Left hindlimb (tissue), 1 donor: ENCODE measurements around the gene SGMS1.
"Not testable (repeated sequence)": the region's sequence is repeated elsewhere in the genome, so short reads cannot be mapped to it uniquely, and the experiment has no call there.

Experiments used
- DNase-seq: peaks from one replicate; pipeline ENCODE4 v3.0.0-alpha.2; 2018

The SGMS1 gene

DNA sequence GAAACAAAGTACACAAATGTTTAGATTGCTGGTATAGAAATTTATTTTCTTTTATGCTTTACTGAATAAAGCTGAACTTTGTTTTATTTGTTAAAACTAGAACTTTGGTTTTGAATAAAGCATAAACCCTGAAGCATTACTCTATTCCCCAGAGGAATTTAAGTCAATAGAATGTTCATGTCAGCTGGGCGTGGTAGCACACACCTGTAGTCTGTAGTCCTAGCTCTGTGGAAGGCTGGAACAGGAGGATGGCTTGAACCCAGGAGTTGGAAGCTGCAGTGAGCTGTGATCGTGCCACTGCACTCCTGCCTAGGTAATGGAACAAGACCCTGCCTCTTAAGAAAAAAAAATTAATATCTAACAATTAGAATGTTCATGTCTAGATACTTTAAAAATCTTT is 233.5 kb downstream of the SGMS1 start:
- DNase-seq = no peak

DNA sequence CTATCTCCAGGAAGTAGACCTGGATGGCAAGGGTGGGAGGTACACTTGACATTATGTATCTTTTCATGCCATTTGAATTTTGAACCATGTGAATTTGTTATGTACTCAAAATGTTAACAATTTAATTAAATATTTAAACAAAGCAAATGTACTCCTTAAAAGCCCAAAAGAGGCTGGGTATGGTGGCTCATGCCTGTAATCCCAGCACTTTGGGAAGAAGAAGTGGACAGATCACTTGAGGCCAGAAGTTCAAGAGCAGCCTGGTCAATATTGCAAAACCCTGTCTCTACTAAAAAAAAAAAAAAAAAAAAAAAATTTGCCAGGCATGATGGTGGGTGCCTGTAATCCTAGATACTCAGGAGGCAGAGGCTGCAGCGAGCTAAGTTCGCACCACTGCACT is 235.6 kb downstream of the SGMS1 start:
- DNase-seq = no peak

DNA sequence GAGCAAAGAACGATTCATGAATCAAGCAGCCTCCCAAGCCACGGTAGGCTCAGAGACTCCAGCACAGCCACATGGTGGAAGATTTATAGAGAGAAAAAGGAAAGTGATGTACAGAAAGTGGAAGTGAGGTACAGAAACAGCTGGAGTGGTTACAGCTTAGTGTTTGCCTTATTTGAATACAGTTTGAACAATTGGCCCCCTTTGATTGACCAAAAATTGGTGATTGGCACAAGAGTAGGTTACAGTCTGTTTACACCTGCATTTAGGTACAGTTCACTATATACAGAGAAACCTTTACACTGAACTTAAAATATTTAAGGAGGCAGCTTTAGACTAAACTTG is 236.1 kb downstream of the SGMS1 start:
- no peak for DNase-seq

DNA sequence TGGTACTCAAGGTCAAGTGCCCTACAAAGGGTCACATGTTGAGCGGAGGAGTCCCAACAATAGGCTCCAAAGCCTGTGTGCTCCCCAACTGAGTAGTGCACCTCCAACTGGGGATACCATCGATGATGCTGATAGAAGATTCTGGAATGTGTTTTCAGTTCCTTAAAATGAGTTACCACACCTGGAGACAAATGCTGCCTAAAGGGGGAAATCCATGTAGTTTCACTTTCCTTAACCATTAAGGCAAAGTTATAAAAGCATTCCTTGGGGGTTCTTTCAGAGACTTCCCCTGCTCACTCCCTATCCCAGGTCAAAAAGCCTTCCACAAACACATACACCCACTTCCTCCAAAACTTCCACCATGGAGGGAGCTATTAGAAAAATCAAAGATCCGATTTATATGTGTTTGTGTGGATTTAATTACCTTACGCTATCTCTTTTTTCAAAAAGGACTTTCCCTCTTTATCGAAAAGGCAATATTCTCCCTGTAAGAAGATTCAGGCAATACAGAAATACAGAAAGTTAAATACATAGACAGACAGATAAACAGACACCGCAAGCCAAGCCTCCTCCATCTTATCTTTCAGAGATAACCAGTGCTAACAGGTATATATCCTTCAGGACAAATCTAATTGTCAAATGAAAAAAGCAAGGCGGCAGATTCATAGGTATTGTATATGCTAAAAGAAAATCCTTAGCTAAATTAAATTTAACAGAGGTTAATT is 236.6 kb downstream of the SGMS1 start:
- no peak for DNase-seq

DNA sequence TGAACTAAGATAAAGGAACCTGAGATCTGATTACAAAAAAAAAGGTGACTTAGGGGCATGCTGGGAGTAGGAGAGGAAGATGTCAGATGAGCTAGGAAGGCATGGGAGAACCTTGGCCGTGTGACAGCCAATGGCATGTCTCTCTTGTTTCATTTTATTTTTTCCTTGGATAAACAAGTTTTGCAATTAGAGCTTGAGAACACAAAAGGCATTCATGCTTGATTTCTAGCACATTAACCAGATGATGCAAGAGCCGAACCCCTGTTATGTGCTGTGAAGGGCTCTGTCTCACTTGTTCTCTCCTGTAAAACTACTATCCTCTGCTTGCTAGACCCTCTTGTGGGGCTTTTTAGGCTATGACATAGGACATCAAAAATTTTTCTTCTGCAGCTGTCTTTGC is 238.1 kb downstream of the SGMS1 start:
- no peak for DNase-seq

DNA sequence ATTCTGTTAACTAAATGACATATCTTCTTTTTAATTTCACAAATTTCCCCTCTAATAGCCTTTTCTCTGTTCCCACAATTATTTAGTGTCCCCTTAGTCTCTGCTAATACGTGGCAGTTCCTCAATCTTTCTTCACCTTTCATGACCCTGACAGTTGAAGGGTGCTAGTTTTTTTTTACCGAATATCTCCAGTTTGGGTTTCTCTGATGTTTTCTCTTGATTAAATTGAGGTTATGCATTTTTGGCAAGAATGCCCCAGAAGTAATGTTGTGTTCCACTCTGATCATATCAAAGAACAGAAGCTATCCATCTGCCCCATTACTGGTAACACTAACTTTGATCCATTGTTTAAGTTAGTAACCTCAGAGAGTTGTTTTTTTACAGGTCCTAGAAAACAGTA is 238.9 kb downstream of the SGMS1 start:
- DNase-seq = no peak

DNA sequence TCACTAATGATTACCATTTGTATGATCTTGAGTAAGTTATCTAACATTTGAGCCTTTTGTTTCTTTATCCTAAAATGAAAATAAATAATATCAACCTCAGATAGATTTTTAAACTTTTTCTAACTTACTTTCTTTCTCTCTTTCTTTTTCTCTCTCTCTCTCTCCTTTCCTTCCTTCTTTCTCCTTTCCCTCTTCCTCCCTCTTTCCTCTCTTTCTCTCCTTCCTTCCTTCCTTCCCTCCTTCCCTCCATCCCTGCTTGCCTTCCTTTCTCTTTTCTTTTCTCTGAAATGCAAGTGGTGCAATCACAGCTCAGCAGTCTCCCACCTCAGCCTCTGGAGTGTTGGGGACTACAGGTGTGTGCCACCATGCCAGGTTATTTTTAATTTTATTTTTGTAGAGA is 239.5 kb downstream of the SGMS1 start:
- DNase-seq = no peak

DNA sequence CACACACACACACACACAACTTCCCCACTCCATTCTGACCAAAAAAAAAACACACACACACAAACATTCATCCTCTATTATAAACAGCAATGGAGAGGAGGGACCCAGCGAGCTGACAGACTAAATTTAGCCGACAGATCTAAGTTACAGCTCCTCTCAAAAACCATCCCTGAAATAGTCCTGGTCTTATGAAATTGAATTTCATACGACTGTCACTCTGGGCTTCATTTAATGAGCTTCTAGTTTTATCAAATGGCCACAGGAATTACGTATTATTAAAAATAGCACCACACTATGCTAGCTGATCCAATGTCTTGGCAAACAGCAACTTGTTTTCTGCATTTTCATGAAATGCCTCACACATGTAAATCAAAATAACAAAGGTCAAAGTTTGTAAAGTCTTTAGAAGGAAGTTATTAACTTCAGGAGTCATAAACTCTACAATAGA is 241.2 kb downstream of the SGMS1 start:
- DNase-seq = no peak

DNA sequence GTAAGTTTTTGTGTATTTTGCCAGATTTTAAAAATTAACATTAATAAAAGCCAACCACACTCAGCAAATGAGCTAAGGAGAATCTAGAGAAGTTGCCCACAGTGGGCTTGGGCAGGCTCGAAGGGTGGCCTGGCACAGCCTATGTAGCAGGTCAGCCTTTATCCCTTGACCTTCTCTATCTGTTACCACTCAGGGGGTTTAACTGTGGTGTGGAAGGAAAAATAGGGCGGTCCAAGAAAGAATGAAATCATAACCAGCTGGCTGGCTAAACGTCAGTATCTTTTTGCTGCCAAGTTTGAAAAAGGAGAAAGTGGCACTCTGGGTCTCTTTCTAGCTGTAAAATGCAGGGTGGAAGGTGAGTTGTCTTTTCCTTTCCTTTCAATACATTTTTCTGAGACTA is 242.1 kb downstream of the SGMS1 start:
- peak; percentile 36 for DNase-seq

DNA sequence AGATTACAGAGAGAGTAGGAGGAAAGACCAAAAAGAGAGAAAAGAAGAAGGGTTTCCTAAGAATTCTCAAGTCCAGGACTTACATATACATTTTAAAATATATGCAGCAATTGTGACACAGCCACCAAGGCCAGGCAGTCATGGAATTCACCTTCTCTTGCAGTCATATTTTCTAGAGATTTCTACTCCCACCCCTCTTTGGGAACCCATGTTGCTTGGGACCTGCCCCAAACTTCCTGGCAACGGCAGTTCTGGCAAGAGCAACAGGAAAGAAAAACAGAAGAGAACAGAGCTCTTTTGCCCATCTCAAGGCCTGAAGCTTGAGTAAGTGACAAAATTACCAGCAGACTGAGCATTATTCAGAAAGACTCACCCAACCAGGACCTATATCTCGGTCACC is 244.1 kb downstream of the SGMS1 start:
- DNase-seq = no peak

DNA sequence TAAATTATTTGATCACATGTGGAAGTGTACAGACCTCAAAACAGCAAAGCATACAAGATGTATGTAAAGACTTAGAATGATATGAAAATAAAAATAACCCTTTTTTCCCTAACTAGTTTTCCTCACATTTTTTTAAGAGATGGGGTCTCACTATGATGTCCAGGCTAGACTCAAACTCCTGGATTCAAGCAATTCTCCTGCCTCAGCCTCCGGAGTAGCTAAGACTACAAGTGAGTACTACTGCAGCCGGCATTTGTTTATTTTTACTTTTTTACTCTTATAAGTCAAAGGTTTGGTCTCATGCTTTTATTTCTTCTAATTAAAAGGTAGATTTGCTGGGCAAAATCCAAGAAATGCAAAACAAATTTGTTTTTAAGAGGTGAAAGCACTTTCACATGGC is 248.0 kb downstream of the SGMS1 start:
- no peak for DNase-seq

DNA sequence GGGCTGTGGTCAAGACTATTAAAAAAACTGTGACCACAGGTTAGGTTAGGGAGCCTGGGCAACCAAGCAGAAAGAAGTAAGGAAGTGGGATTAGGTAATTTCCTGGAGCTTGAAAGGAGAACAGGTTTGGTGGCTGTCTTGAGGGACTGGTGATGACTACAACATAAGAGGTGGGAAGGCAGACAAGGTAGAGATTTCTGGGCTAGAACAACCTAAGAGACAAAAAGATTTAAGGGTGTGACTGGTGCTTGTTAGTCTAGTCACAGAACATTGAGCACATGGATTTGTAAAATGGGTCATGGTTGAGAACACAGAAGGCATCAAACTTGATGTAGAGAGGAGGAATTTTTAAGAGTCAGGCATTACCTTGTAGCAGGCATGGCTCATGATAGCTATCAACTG is 248.7 kb downstream of the SGMS1 start:
- no peak for DNase-seq

DNA sequence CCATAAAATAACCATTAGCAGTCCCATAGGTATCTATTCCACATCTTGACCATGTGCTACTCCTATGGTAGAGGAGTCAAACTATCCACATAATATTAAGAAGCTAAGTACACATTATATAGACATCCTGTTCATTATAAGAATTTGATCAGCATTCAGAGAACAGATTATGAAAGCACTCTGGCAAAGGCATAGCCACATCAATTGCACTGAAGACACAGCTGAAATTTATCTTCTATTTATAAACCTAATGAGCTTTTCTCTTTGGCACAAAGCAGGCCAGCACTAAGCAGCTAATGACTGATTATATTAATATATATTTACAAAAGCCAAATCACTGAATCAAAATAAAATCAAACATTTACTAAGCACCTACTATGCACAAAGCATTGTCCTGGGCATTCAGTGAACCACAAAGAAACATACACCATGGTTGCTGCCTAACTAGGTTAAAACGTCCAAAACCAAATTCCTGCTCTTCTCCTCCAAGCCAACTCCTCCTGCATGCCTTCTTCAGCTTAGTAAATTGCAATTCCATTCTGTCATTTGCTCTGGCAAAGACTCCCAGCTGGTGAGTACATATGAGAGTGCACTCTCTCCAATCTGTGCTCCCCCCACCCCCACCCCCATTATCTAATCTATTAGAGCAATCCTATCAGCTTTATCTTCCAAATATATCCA is 249.8 kb downstream of the SGMS1 start:
- no peak for DNase-seq

DNA sequence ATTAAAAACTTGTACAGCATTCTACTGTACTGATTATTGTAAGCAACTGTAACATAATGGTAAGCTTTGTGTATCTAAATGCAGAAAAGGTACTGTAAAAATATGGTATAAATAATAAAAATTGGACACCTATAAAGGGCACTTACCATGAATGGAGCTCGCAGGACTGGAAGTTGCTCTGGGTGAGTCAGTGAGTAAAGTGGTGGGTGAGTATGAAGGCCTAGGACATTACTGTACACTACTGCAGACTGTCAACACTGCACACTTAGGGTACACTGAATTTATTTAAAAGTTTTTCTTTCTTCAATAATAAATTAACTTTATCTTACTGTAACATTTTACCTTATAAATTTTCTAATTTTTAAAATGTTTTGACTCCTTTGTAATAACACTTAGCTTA is 253.8 kb downstream of the SGMS1 start:
- no peak for DNase-seq

DNA sequence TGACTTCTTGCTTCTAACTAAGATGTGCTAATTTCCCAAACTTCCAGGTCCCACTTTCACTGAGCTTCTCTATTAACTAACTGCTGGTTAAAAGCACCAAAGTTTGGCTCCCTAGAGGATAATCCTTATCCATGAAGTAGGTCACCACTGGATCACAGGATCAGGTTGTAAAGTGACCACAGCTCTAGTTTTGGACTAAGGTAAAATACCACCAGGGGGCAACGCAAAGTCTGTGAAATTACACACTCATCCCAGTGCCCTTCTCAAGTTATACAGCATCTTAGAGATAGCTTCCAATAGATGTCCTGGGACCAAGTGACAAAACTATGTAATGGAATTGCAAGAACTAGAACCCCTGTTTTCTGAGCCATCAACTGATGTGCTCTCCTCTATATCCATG is 256.0 kb downstream of the SGMS1 start:
- no peak for DNase-seq

DNA sequence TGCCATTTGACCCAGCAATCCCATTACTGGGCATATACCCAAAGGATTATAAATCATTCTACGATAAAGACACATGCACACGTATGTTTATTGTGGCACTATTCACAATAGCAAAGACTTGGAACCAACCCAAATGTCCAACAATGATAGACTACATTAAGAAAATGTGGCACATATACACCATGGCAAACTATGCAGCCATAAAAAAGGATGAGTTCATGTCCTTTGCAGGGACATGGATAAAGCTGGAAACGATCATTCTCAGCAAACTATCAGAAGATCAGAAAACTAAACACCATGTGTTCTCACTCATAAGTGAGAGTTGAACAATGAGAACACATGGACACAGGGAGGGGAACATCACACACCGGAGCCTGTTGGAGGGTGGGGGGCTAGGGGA is 257.3 kb downstream of the SGMS1 start:
- DNase-seq = not testable (repeated sequence)

DNA sequence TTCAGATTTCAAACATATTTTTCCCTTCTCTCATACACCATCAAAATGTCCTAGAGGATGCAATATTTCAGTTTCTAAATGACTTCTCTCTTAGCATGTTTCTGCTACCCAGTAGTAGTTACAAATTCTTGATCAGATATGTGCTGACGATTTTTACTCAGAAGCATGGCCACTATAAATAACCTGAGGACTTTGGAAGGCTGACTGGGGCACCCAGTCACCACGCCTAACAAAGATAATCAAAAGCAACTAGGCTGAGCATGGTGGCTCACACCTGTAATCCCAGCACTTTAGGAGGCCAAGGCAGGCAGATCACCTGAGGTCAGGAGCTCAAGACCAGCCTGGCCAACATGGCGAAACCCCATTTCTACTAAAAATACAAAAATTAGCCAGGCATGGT is 259.0 kb downstream of the SGMS1 start:
- DNase-seq = not testable (repeated sequence)

DNA sequence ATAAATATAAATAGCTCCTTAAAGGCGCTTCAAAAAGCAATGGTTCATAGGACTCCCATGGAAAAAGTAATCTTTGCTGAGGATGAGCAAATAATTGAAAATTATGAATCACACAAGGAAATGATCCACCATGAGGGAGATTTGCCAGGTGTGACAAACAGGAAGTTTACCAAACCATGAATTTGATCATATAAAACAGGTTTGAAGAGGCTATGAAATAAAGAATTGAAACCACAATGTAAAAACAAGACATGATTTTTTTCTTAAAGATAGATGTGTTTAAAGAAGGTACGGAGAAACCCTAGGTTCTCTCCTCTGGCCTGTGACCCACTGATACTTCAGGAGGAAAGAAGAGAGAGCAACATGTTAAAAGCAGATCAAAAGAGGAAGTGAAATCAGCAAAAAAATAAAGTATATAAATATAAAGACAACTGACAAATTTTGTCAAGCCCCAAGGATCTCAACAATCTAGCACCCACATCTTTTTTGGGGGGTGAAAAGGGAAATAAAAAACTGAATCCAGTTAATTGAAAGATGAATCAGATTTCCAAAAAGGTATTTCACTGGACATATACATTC is 261.1 kb downstream of the SGMS1 start:
- no peak for DNase-seq

DNA sequence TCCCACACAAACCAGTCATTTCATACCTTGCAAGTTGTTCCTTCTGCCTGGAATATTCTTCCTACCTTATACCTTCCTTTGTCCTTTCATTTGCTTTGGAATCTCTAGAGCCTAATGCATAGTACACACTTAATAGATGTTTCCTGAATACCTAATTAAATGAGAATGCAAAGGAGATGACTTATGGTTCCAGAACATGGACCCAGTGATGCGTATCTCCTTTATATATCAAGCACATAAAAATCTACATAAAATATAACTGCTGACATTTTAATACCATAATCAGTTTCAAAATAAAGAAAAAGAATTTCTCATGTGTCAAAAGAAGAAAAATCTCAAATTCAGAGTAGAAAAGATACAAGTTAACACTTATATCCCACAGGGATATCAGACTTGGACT is 261.8 kb downstream of the SGMS1 start:
- no peak for DNase-seq

DNA sequence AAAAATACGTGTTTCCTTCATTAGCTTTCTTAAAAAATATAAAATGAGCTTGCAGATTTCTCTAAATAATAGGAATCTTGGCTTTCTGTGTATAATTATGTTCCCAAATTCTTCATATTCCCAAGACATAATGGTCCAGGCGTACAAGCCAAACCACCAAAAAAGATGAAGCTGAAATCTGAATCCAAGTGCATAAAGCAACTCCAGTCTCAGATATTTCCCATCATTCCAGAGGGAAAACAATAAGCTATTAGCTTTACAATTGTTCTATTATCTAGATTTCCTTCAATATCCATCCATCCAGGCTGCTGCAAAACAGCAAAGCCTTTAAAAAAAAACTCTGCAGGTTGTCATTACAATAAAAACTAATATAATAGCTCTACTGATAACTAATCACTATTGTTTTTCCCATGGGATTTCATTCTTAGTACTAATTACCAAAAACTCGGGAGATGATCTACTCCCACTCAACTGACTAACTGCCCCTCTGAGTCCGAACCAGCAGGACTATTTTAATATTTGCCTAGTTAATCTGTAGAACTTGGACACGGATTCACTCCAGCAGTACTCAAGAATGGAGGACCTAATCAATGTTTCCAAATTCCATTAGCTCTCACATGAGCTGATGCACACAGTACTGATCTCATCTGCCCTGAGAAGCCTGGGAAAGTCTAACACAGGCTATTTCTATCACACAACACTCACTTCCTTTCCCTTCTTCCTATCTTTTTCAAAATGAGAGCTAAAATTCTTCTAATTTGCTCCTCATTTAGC is 263.5 kb downstream of the SGMS1 start:
- DNase-seq = no peak

DNA sequence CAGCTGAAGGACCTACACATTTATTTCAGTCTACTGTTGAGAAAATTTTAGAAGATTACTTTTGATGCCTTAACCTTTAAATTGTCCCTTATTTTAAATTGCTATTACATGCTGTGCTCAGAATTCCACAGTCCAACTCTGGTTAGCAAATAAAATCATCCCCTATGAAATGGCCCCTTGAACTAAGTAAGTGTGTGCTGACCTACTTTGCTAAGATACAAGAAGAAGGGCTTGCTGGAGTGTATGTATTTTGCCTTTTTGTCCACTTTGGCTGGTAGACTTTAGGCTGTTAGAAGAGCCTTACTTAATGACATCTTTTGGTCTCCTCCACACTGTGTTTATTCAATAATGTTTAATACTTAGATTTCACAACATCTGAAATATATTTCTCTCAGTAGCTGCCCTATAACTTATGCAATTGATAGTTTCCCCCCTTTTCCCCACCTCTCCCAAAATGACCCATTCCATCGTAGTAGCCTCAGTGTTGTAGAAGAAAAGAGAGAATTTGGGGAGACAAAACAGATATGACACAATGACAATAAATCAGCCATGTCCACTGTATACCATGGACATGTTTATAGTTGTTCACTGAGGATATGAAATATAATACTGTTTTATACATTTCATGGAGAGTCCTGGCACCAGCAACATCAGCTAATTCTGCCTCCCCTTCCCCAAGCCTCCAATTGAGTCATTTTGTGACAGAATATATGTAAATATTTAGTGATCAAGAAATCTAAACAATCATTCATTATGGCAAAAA is 264.6 kb downstream of the SGMS1 start:
- DNase-seq = no peak

DNA sequence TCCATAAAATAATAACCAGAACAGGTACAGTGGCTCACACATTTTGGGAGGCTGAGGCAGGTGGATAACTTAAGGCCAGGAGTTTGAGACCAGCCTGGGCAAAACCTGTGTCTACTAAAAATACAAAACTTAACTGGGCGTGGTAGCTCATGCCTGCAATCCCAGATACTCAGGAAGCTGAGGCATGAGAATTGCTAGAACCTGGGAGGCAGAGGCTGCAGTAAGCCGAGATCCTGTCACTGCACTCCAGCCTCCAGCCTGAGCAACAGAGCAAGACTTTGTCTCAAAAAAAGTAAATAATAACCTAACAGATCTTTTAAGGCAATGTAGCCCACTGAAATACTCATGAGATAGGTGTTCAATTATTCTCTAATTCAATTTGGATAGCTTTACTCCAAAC is 265.3 kb downstream of the SGMS1 start:
- no peak for DNase-seq

DNA sequence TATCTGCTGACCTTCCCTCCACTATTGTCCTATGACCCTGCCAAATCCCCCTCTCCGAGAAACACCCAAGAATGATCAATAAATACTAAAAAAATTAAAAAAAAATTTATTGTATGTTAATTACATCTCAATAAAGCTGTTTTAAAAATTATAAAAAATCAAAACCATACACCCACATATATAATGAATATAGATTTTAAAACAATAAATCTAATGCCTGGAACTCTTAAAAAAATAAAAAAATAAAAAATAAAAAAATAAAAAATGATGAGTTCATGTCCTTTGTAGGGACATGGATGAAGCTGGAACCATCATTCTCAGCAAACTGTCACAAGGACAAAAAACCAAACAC is 267.3 kb downstream of the SGMS1 start:
- not testable (repeated sequence) for DNase-seq
